Fibroblast of lung (primary cell): ENCODE results near the gene DISP1. TPM values are rescaled to one million over a fixed set of nuclear protein-coding genes. Genes with fewer than 3 reads are reported as not detected.

ENCODE experiments used
- DNase-seq, 2 donors: peaks; one replicate each; pipeline versions ENCODE4 v3.0.0 to v3.0.0-alpha.2; 2010; ENCODE audit warnings: low read depth in 2 of 2
- H2AFZ ChIP-seq: 2 replicates; pipeline ENCODE4 v1.5.1; 2012; ENCODE audit warnings: low read length, control low read depth, inconsistent platforms
- H3K27ac ChIP-seq: 2 replicates; pipeline ENCODE4 v1.5.1; 2011; ENCODE audit warnings: low read length, control low read depth; ENCODE audit not compliant: insufficient read depth
- H3K27me3 ChIP-seq: 2 replicates; pipeline ENCODE4 v1.5.1; 2011; ENCODE audit warnings: mild to moderate bottlenecking, low read length; ENCODE audit not compliant: control insufficient read depth, insufficient read depth
- H3K36me3 ChIP-seq: 2 replicates; pipeline ENCODE4 v1.5.1; 2011; ENCODE audit warnings: low read length; ENCODE audit not compliant: control insufficient read depth, insufficient read depth
- H3K4me1 ChIP-seq: 2 replicates; pipeline ENCODE4 v1.5.1; 2011; ENCODE audit warnings: low read length; ENCODE audit not compliant: control insufficient read depth, insufficient read depth; ENCODE audit errors: extremely low read depth
- H3K4me2 ChIP-seq: 2 replicates; pipeline ENCODE4 v1.5.1; 2011; ENCODE audit warnings: low read length, control low read depth; ENCODE audit not compliant: insufficient read depth; ENCODE audit errors: extremely low read depth
- H3K4me3 ChIP-seq, 4 experiments: fragments of 200-600 bp in 1 of 4; sonication (generic) in 1 of 4; replicated peaks in 1 of 4; 2 replicates each; pipeline ENCODE4 v1.5.1; 2011 to 2016; ENCODE audit warnings: low read length in 4 of 4, low read depth in 3 of 4, mild to moderate bottlenecking in 3 of 4, control low read depth in 2 of 4, inconsistent platforms in 1 of 4, mixed read lengths in 1 of 4; ENCODE audit not compliant: insufficient read depth in 1 of 4; ENCODE audit errors: control extremely low read depth in 1 of 4
- H3K79me2 ChIP-seq: 2 replicates; pipeline ENCODE4 v1.5.1; 2012; ENCODE audit warnings: mild to moderate bottlenecking, low read length, inconsistent platforms; ENCODE audit not compliant: control insufficient read depth, insufficient read depth
- H3K9ac ChIP-seq: 2 replicates; pipeline ENCODE4 v1.5.1; 2011; ENCODE audit warnings: mild to moderate bottlenecking, low read length, control low read depth; ENCODE audit not compliant: insufficient read depth
- H3K9me3 ChIP-seq: 2 replicates; pipeline ENCODE4 v1.5.1; 2012; ENCODE audit warnings: low read depth, low read length; ENCODE audit not compliant: control insufficient read depth, insufficient read depth
- H4K20me1 ChIP-seq: 2 replicates; pipeline ENCODE4 v1.5.1; 2011; ENCODE audit warnings: low read length; ENCODE audit not compliant: control insufficient read depth, insufficient read depth; ENCODE audit errors: extremely low read depth
- CTCF ChIP-seq, 2 donors: IDR thresholded peaks in 1 of 2; conservative IDR thresholded peaks in 1 of 2; 1 replicate in 1 of 2; 2 replicates in 1 of 2; pipeline ENCODE4 v1.5.1; 2011 to 2012; ENCODE audit warnings: low read length in 2 of 2, control low read depth in 1 of 2, inconsistent platforms in 1 of 2, low read depth in 1 of 2, mild to moderate bottlenecking in 1 of 2
- EZH2 ChIP-seq: IDR thresholded peaks from 2 replicates; pipeline ENCODE4 v1.5.1; 2012; ENCODE audit warnings: low read length, control low read depth, mild to moderate bottlenecking; ENCODE audit errors: missing control alignments
- polyA plus RNA-seq, 2 donors: library from polyadenylated mRNA; depleted of rRNA in 1 of 2; stranded (reverse) in 1 of 2; unstranded in 1 of 2; fragments of >200 nt; gene quantifications; 2 replicates each; pipeline ENCODE4 v1.2.1, GENCODE V29; 2011 to 2012; ENCODE audit warnings: missing spikeins in 1 of 2
- total RNA-seq: library from RNA; depleted of rRNA; stranded (reverse); fragments of >200 nt; gene quantifications from 2 replicates; pipeline ENCODE4 v1.2.1, GENCODE V29; 2014

The DISP1 gene
- total and polyA plus RNA-seq, 2 donors (not counting 1 experiment from before 2014, with no cell fraction given): 5.9 to 8.7 TPM

DNA sequence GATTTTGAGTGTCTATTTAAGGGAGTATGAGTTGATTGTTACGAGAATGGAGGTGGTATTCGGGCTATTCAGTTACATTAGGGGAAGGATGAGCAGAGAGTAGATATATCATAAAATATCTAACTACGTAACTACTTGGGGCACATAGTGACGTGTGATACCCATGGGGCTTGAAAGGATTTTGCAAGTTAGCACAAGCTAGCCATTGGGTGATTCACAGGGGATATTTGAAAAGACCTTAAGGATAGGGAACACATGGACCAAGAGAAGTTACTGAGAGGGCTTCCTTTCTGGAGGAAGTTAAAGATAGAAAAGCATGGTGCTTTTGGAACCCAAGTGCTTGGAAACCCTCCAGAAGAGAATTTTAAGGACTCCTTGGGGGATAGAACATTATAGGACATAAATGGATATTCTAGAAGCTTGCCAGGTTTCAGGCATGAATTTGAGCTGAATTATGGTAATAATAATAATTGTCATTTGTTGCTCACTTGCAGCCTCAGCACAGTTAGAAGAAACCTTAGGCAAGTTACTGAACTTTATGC is 5.4 kb downstream of the DISP1 start:
- H3K27ac ChIP-seq: no peak overlapping the region

DNA sequence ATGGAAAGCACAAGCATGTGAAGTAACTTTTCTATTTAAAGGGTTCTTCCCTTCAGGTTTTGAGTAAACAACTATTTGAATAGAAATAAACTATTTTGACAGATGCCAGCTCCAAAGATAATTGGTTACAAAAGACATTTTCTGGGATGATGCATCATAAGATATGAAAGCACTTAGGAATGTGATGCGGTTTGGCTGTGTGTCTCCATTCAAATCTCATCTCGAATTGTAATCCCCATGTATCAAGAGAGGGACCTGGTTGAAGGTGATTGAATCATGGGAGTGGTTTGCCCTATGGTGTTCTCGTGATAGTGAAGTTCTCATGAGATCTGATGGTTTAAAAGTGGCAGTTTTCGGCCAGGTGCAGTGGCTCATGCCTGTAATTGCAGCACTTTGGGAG is 6.4 kb downstream of the DISP1 start:
- H3K4me3 ChIP-seq: no peak overlapping the region
- no peaks in the 10 kb centered on the region for H4K20me1 ChIP-seq
- H3K79me2 ChIP-seq: peaks cover 24% of the 10 kb centered on the region
- H3K27me3 ChIP-seq: no peaks in the 10 kb centered on the region
- H3K36me3 ChIP-seq: no peaks in the 10 kb centered on the region
- H3K4me2 ChIP-seq: no peak overlapping the region
- H3K4me1 ChIP-seq: peaks cover 14% of the 10 kb centered on the region
- no peak overlapping the region for H3K27ac ChIP-seq
- DNase-seq: peak in 1 of 2 donors; percentile 42
- TF ChIP-seq CTCF (conservative IDR thresholded peaks at IDR 0.05 in 1 of 2, IDR thresholded peaks at IDR 0.05 in 1 of 2; ENCODE audit: low read depth in 1 of 2, low read length in 2 of 2) (no peak), EZH2 (no peak)
- H3K9ac ChIP-seq: no peak overlapping the region
- no peaks in the 10 kb centered on the region for H3K9me3 ChIP-seq
- no peak overlapping the region for H2AFZ ChIP-seq

More for the DNA sequence above, 5.4 kb downstream of the DISP1 start:
- Histone ChIP-seq H3K4me1 (peaks cover 14% of the 10 kb centered on the region), H3K79me2 (peaks cover 27% of the 10 kb centered on the region), H3K4me3 (no peak overlapping the region), H3K36me3 (no peaks in the 10 kb centered on the region), H4K20me1 (no peaks in the 10 kb centered on the region), H2AFZ (no peak overlapping the region), H3K27me3 (no peaks in the 10 kb centered on the region), H3K9ac (no peak overlapping the region), H3K9me3 (no peaks in the 10 kb centered on the region), H3K4me2 (no peak overlapping the region)
- TF ChIP-seq CTCF (conservative IDR thresholded peaks at IDR 0.05 in 1 of 2, IDR thresholded peaks at IDR 0.05 in 1 of 2; ENCODE audit: low read depth in 1 of 2, low read length in 2 of 2) (no peak), EZH2 (no peak)
- DNase-seq: no peak

DNA sequence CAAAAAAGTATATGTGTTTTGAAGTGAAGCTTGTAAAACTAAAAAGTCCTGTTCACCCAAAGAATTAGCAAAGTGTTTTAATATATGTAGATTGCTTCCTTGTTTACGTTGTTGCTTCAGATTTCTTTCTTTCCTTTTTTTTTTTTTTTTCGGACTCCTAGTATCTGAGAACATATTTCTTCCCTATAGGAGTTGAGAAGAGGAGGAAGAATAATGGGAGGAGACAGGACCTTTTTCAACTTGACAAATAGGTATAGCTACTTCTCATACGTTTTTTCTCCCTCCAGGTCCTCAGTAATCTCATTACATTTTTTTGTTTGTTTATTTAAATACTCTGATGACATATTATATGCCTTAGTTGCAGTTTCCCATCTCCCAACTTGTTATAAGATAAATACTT is 8.9 kb downstream of the DISP1 start:
- TF ChIP-seq EZH2 (no peak), CTCF (conservative IDR thresholded peaks at IDR 0.05 in 1 of 2, IDR thresholded peaks at IDR 0.05 in 1 of 2; ENCODE audit: low read depth in 1 of 2, low read length in 2 of 2) (no peak)
- Histone ChIP-seq H3K27me3 (no peaks in the 10 kb centered on the region), H3K4me3 (no peak overlapping the region), H3K4me2 (no peak overlapping the region), H3K9ac (no peak overlapping the region), H2AFZ (no peak overlapping the region), H3K36me3 (no peaks in the 10 kb centered on the region), H3K9me3 (no peaks in the 10 kb centered on the region), H3K27ac (no peak overlapping the region), H3K79me2 (peaks cover 12% of the 10 kb centered on the region), H4K20me1 (no peaks in the 10 kb centered on the region), H3K4me1 (peaks cover 2% of the 10 kb centered on the region)
- no peak for DNase-seq
